Astrocyte (in vitro differentiated cells and primary cell): Measurements from ENCODE around the gene DOP1A.

Experiments
- EZH2 ChIP-seq: IDR thresholded peaks from 2 replicates; pipeline ENCODE4 v1.6.1; 2012; ENCODE audit warnings: mild to moderate bottlenecking, low read length, inconsistent platforms; ENCODE audit not compliant: insufficient read depth
- TF ChIP-seq, protein P1 (sequence below): IDR thresholded peaks from 2 replicates; pipeline ENCODE4 v1.5.1; 2011; ENCODE audit warnings: low read depth, mild to moderate bottlenecking, inconsistent platforms, low read length, moderate library complexity; ENCODE audit not compliant: insufficient read depth

DNA sequence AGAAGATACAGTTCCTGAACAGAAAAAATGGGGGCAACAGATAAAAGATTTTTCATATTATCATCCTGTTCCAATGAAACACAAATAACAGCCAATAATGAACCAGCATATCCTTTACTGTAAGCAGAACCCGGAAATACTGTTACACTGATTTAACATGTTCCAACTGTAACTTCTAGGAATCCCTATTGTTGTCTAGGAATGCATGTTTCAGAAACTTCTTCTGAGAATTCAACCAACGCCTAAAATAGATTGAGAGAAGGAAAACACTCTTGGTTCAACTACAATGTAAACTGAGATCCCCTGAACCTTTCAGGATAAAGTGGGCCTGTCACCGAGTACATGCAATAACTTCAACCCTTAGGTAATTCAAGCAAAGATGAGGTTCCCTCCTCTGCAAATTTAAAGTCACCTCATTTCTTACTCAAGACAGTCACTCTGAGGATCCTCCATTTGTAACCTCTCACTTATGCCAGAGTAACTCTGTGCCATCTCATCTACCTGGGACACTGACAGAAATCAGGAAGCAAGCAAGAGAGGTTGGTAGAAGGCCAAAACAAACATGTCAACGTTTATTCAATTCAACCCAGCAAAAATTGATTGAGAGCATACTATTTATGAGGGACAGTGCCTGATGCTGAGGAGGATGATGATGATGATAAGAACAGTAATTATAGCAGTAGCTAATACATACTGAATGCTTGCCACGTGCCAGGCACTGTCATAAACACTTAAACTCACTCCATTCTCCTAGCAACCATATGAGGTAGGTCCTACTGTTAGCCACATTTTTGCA lies 15.9 kb upstream of the DOP1A start:
- TF ChIP-seq, protein P1, sequence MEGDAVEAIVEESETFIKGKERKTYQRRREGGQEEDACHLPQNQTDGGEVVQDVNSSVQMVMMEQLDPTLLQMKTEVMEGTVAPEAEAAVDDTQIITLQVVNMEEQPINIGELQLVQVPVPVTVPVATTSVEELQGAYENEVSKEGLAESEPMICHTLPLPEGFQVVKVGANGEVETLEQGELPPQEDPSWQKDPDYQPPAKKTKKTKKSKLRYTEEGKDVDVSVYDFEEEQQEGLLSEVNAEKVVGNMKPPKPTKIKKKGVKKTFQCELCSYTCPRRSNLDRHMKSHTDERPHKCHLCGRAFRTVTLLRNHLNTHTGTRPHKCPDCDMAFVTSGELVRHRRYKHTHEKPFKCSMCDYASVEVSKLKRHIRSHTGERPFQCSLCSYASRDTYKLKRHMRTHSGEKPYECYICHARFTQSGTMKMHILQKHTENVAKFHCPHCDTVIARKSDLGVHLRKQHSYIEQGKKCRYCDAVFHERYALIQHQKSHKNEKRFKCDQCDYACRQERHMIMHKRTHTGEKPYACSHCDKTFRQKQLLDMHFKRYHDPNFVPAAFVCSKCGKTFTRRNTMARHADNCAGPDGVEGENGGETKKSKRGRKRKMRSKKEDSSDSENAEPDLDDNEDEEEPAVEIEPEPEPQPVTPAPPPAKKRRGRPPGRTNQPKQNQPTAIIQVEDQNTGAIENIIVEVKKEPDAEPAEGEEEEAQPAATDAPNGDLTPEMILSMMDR: no peak
- TF ChIP-seq EZH2: no peak
